HG03135 (cell line): Measurements from ENCODE around the gene CREB3L4.
A peak's percentile ranks its signal among the peaks of the same experiment; 100 is the strongest.

Experiments
- ATAC-seq: cut with Tn5 transposase; IDR thresholded peaks from one replicate; pipeline ENCODE4 v1.9.1; 2021; ENCODE audit warnings: mild to moderate bottlenecking, moderate library complexity; ENCODE audit not compliant: unreplicated experiment

CREB3L4 gene

GRCh38 chr1:153967107-153967999, at the start of gene CREB3L4:
CREB3L4 (plus strand) TSS chr1:153967902; CDS start chr1:153968526, 624 bp downstream.
- peak; percentile 70 for ATAC-seq

- ATAC-seq: no peak
Observed at GRCh38 chr1:153919876-153920852, 47.5 kb upstream of the CREB3L4 start.

DNA sequence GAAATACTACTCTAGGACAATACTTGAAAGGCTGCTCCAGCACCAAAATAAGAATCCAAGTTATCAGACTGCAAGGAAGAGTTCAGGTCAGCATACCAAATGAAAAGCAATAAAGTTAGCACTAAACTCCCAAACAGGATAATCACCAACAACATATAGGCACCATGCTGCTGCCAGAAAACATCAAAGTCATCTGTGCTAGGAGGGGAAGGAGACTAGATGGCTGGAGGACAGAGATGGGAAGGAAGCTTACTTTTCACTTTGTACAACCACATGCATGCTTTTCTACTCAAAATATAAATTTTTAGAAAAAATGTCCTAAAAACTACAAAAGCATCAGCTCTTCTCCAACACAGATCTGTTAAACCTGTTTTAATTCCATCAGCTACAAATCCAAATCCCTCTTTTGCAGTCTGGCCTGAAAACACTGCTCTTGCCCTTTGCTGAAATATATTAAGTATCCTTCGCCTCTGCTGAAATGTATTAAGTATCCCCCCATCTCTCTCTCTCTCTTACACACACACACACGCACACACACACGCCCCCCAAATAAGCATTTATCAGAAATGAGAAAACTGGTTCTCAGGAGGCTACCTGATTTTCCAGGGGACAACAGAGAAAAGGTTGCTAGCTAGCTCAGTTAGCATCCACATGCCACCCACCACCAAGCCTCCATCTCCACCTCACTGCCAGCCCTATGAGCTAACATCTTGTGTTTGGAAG, 46.5 kb upstream of the CREB3L4 start:
- no peak for ATAC-seq

GRCh38 chr1:153921803-153922075, 46.0 kb upstream of the CREB3L4 start:
- ATAC-seq: no peak

GRCh38 chr1:153922076-153922971, 45.4 kb upstream of the CREB3L4 start:
- ATAC-seq: peak; percentile 26

DNA sequence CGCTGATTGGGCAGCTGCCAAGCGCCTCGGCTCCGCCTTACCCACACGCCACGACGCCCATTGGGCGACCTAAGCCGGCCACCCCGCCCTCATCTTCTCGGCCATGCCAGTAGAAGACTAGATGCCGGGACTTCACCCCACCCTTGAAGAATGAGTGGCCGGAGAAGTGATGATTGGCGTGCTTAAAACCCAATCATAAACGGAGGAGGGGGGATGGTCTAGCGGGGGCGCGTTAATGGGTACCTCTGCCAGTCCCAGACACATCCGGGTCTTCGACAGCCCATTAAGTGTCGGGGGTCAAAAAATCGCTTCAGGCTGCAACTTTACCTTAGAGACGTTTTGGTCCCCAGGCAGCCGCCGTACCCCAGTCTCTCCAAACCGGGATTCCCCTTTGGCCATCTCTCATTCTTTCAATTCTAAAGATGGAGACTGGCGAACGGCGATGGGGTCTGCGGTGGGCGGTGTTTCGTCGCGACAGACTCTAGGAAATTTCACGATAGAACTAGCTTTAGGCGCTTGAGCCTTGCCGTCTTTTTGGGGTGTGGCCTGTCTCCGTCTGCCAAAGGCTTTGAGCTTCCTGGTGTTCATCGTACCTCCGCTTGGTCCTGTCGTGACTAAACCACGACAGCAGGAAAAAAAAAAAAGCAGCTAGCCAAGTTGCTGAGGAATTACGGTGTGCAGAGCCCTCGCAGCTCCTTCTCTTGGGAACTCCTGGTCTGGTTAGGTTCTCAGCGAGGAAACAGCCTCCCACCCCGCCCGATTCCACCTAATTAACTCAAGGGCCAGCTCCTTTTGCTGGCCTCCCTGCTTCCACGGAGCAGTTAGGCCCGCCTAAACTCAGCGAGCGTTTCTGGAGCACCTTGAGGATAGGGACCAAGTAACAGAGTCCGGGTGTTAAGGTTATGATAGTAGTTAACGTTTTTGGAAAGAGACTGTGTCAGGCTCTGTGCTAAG, 44.5 kb upstream of the CREB3L4 start, which contains the start of gene GATAD2B:
GATAD2B (minus strand) TSS at position 1 of the 954 bp plus-strand sequence. CDS start 94,625 bp downstream, outside the sequence.
- peak; percentile 92 for ATAC-seq

DNA sequence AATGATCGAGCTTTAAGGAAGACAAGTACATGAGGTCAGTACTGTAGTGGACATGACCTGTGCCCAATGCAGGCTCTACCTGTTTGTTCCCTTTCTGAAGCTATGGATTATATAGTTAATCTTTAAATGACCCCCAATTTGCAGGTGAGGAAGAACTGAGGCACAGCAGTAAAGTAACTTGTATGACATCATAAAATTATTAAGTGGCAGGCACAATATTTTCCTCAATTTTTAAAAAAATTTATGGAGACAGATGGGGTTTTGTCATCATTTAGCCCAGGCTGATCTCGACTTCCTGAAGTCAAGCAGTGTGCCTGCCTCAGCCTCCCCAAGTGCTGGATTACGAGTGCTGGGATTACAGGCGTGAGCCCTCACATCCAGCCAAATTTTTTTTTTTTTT, 41.3 kb upstream of the CREB3L4 start:
- no peak for ATAC-seq

DNA sequence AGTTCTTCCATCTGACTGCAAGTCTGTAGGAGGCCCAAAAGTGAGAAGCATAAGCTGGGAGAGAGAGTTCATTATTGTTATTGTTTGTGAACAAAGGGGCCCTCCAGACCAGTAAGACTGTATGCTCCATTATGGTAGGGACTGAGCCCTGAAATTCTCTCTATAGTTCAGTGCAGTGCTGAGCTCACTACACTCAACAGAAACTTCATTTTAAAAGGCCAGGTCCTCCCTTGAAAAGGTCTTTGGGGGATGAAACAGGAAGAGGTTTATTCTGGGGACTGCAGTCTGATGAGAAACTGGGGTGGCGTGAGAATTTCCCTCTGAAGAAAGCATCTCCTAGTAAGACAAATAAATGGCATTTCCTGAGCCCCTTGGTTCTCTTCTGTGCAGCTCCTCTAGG, 39.5 kb upstream of the CREB3L4 start:
- no peak for ATAC-seq

- no peak for ATAC-seq
Observed at GRCh38 chr1:153928791-153929341, 38.8 kb upstream of the CREB3L4 start.

DNA sequence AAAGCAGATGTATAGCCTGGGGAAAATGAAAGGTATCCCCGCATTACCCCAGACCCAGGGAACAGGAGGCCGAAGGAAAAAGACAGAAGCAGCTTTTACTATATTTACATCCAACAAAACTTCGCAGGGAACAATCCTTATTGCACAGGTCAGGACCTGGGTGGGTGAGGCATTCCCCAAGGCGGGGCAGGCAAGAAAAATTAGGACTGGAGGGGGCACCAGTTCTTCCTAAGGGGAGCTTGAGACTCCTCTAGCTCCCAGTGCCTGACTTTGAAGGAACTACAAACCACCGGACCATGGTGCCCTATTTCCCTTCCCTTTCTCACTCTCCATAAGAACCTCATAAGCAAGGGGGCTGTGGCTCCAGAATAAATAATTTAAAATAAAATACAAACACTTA, 38.3 kb upstream of the CREB3L4 start:
- ATAC-seq: no peak

DNA sequence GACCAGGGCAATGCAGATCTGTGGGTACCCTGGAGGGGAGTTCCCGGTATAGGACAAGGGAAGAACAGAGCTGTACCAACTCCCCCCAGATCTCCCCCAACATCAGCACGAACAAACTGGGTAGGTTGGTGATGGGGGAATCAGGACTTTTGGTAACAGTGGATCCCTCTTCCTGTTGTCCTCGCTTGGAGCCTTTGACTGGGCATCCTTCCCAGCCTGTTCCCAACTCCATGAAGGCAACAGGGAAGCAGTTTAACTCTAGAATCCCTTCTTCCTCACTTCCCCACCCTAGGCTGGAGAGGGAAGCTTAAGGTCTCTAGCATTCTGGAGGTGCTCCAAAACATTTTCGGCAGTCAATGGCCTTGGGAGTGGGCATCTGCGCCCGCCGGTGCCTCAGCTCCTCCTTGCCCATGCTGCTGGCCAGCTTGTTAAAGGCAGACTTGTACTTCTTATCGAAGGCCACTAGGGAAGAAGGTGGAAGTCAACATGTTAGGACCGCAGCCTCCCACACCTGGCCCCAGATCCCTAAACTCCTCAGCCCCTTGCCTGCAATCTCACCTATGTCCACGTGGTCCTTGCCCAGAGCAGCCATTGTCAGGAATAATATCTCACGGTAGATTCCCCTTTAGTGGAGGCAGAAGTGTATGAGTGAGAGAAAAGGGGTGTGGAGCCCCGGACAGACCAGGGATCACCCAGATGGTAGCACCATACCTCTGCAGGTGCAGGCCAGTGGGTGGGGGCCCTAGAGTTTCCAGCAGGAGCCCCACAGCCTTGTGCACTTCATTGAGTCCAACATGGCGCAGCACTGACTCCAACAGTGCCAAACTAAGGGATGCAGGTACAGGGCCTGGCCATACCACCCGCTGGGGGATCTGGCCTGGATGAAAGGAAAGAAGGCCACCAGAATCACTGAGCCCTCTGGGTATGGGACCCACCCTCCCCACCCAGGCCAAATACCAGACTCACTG, 37.4 kb upstream of the CREB3L4 start:
- no peak for ATAC-seq

DNA sequence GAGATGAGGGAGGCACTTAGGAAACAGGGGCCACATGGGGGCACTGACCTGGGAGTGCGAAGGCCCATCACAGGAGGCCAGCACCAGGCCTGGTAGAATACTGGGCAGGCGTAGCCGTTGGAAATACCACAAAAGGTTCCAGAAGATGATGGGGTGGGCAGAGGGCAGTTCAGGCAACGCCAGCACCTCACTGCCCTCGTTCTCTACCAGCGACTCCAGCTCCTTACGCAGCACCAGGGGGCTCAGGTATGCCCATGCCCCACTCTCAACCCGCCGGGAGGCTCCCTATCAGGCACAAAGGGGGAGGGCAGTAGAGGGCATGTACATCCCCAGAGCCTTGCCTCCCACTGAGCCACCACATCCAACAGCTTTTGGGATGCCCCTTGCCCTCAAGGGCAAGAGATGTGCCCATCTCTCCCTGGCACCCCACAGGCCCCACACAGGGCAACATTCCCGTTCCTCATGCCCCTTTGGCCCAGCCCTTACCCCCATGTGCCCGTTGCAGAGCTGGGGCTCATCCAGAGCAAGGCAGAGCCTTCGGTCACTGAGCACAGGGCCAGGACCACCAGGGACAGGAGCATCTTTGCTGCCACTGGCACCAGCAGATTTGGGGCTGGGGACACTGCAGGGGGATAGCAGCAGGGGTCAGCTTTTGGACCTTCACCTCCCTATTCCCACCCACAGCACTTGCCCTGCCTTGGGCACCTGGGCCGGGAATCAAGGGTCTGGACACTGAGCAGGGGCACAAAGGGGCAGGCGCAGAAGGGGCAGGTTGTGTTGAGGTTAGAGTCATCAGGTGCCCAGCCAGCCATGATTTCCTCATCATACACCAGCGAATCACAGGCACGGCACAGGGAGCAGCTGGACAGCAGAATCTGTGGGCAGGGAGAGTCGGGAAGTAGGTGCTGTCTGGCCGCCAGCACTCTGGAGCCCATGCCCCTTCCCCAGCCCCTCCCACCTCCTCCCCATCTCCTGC, 35.3 kb upstream of the CREB3L4 start:
- no peak for ATAC-seq

- no peak for ATAC-seq
Observed at GRCh38 chr1:153933430-153933829, 34.3 kb upstream of the CREB3L4 start.

DNA sequence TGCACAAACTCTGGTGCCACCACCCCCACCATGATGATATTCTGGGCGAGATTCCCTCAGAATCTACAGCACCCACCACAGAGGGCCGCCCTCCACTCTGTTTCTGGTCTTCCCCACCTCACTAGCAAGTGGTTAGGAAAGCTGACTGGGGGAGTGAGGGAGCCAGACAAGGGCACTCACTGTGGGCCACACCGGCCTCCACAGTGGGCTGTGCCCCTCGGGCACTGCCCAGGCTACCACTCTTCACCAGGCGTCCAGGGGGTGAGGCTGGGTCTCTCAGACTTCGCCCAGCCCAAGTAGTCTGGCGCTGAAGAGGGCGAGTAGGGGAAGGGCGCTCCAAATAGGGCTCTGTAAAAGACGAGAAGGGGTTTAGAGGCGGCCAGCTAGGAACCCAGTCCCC, 33.7 kb upstream of the CREB3L4 start:
- ATAC-seq: no peak

GRCh38 chr1:153934746-153935145, 33.0 kb upstream of the CREB3L4 start:
- ATAC-seq: no peak
